ENCODE results near the gene CEMP1. TPM values are rescaled to one million over a fixed set of nuclear protein-coding genes. Genes with fewer than 3 reads are reported as not detected.
"Not testable (repeated sequence)": the region's sequence is repeated elsewhere in the genome, so short reads cannot be mapped to it uniquely, and the experiment has no call there.

CEMP1 gene
- total RNA-seq, 4 donors from 2014 or later, result 0.46 to 3.3 TPM; not detected in 2

GRCh38 chr16:2551420-2551889 lies 20.2 kb upstream of the CEMP1 start:
- H3K27me3 ChIP-seq; H3K4me3 ChIP-seq; intact Hi-C loops (cut with DNase I; ENCODE audit: low total_unique reads); H3K27ac ChIP-seq; H3K4me1 ChIP-seq; H3K9me3 ChIP-seq; H3K36me3 ChIP-seq: not testable (repeated sequence)
- peak in 1 of 2 donors; percentile 24 for DNase-seq
- peak in 1 of 4 experiments; percentile 12 for TF ChIP-seq CTCF (IDR thresholded peaks at IDR 0.05)

- H3K27me3 ChIP-seq; H3K36me3 ChIP-seq; DNase-seq; H3K9me3 ChIP-seq; H3K4me3 ChIP-seq; H3K4me1 ChIP-seq; intact Hi-C loops (cut with DNase I; ENCODE audit: low total_unique reads); H3K27ac ChIP-seq: not testable (repeated sequence)
These were observed 19.2 kb upstream of the CEMP1 start for GRCh38 chr16:2550283-2550878.

GRCh38 chr16:2543771-2544170 lies 12.6 kb upstream of the CEMP1 start:
- DNase-seq; H3K9me3 ChIP-seq; H3K4me3 ChIP-seq; H3K27me3 ChIP-seq; H3K36me3 ChIP-seq; H3K27ac ChIP-seq; H3K4me1 ChIP-seq; intact Hi-C loops (cut with DNase I; ENCODE audit: low total_unique reads): not testable (repeated sequence)

- intact Hi-C loops (cut with DNase I; ENCODE audit: low total_unique reads); H3K4me1 ChIP-seq; DNase-seq: not testable (repeated sequence)
These were observed 10.2 kb upstream of the CEMP1 start for GRCh38 chr16:2541409-2541808.

GRCh38 chr16:2540912-2541311 lies 9.7 kb upstream of the CEMP1 start:
- H3K9me3 ChIP-seq; H3K4me1 ChIP-seq; H3K27ac ChIP-seq; H3K4me3 ChIP-seq; H3K27me3 ChIP-seq; DNase-seq; intact Hi-C loops (cut with DNase I; ENCODE audit: low total_unique reads); H3K36me3 ChIP-seq: not testable (repeated sequence)

More at GRCh38 chr16:2541409-2541808, 10.2 kb upstream of the CEMP1 start:
- H3K27ac ChIP-seq, H3K4me3 ChIP-seq, H3K9me3 ChIP-seq, H3K27me3 ChIP-seq, H3K36me3 ChIP-seq: not testable (repeated sequence)

GRCh38 chr16:2539845-2540458 lies 8.7 kb upstream of the CEMP1 start:
- H3K9me3 ChIP-seq; H3K27me3 ChIP-seq; H3K36me3 ChIP-seq; H3K4me1 ChIP-seq; H3K4me3 ChIP-seq; H3K27ac ChIP-seq; intact Hi-C loops (cut with DNase I; ENCODE audit: low total_unique reads): not testable (repeated sequence)
- peak in 2 of 4 experiments; percentile 15 to 24 for TF ChIP-seq CTCF (IDR thresholded peaks at IDR 0.05)
- DNase-seq, result peak in 1 of 2 donors; percentile 27

GRCh38 chr16:2539192-2539844 lies 8.1 kb upstream of the CEMP1 start:
- H3K27ac ChIP-seq; DNase-seq; H3K9me3 ChIP-seq; H3K27me3 ChIP-seq; intact Hi-C loops (cut with DNase I; ENCODE audit: low total_unique reads); H3K36me3 ChIP-seq; H3K4me1 ChIP-seq: not testable (repeated sequence)
- peak overlapping the region in 1 of 2 donors; percentile 61 for H3K4me3 ChIP-seq

All from uterus (tissue), 4 donors.